HCT116 (cell line): ENCODE measurements around the gene CDH10.

Experiments used
- CTCF ChIP-seq, 3 experiments: fragments of 200-600 bp in 1 of 3; sonication (generic) in 1 of 3; IDR thresholded peaks in 2 of 3; conservative IDR thresholded peaks in 1 of 3; 2 replicates each; pipeline ENCODE4 v1.5.1; 2012 to 2017; ENCODE audit warnings: low read depth in 2 of 3, low read length in 2 of 3, antibody characterized with exemption in 1 of 3, borderline replicate concordance in 1 of 3, control low read depth in 1 of 3, mild to moderate bottlenecking in 1 of 3, mixed read lengths in 1 of 3, mixed run types in 1 of 3, moderate library complexity in 1 of 3; ENCODE audit not compliant: insufficient read depth in 1 of 3
- EZH2 ChIP-seq: fragments of 200-600 bp; sonication (generic); IDR thresholded peaks from 2 replicates; pipeline ENCODE4 v1.6.1; 2017; ENCODE audit warnings: antibody characterized with exemption, mixed run types
- EZH2phosphoT487 ChIP-seq: fragments of 200-600 bp; IDR thresholded peaks from 2 replicates; pipeline ENCODE4 v1.6.1; 2018; ENCODE audit warnings: antibody characterized with exemption, borderline replicate concordance
- MAX ChIP-seq: IDR thresholded peaks from 2 replicates; pipeline ENCODE4 v1.6.1; 2012
- POLR2A ChIP-seq: IDR thresholded peaks from 2 replicates; pipeline ENCODE4 v1.7.0; 2011; ENCODE audit warnings: borderline replicate concordance; ENCODE audit not compliant: insufficient read depth, insufficient read length; ENCODE audit errors: extremely low read depth
- POLR2AphosphoS5 ChIP-seq: IDR thresholded peaks from 2 replicates; pipeline ENCODE4 v1.6.1; 2011; ENCODE audit warnings: mild to moderate bottlenecking, low read depth, low read length, moderate library complexity
- SP1 ChIP-seq: IDR thresholded peaks from 2 replicates; pipeline ENCODE4 v1.6.1; 2012; ENCODE audit warnings: low read depth
- TCF7L2 ChIP-seq: IDR thresholded peaks from 2 replicates; pipeline ENCODE4 v1.7.0; 2011; ENCODE audit warnings: borderline replicate concordance, inconsistent platforms; ENCODE audit not compliant: insufficient read depth, insufficient read length; ENCODE audit errors: extremely low read depth
- YY1 ChIP-seq: IDR thresholded peaks from 2 replicates; pipeline ENCODE4 v1.6.1; 2011; ENCODE audit warnings: low read length, low read depth, moderate library complexity, mild to moderate bottlenecking; ENCODE audit not compliant: insufficient replicate concordance; ENCODE audit errors: extremely low read depth
- ZBTB33 ChIP-seq: IDR thresholded peaks from 2 replicates; pipeline ENCODE4 v1.6.1; 2011; ENCODE audit warnings: mild to moderate bottlenecking, low read length, moderate library complexity; ENCODE audit not compliant: insufficient replicate concordance; ENCODE audit errors: extremely low read depth

- TF ChIP-seq EZH2 (no peak), YY1 (no peak), POLR2A (no peak), CTCF (IDR thresholded peaks at IDR 0.05 in 2 of 3, conservative IDR thresholded peaks at IDR 0.05 in 1 of 3; ENCODE audit: borderline replicate concordance in 1 of 3, insufficient read depth in 1 of 3, low read depth in 2 of 3, low read length in 2 of 3) (no peak), POLR2AphosphoS5 (no peak), SP1 (no peak), ZBTB33 (no peak), TCF7L2 (no peak), EZH2phosphoT487 (no peak), MAX (no peak)
These were observed 97.6 kb downstream of the CDH10 start for GRCh38 chr5:24547132-24547531.
